Raji (cell line): Measurements from ENCODE around the gene IQSEC1.

Experiments used
- POLR2A ChIP-seq: IDR thresholded peaks from 2 replicates; pipeline ENCODE4 v1.6.1; 2011; ENCODE audit warnings: low read depth, low read length, control low read depth; ENCODE audit not compliant: insufficient read depth

Gene IQSEC1

DNA sequence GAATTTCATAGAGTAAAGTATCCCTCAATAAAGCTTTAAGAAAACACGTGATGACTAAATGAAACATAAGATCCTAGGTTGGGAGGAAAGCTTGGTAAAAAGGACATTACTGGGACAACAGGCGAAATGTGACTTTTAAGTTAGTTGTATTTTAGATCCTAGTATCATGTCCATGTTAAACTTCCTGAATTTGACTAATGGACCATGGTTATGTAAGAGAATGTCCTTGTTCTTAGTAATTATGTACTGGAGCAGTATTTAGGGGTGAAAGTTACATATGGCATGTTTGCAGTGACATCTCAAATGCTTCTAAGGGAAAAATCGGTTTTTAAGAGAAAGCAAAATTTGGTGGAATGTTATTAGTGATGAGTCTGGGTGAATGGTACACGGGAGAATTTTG lies 69.6 kb downstream of the IQSEC1 start:
- no peak for TF ChIP-seq POLR2A

DNA sequence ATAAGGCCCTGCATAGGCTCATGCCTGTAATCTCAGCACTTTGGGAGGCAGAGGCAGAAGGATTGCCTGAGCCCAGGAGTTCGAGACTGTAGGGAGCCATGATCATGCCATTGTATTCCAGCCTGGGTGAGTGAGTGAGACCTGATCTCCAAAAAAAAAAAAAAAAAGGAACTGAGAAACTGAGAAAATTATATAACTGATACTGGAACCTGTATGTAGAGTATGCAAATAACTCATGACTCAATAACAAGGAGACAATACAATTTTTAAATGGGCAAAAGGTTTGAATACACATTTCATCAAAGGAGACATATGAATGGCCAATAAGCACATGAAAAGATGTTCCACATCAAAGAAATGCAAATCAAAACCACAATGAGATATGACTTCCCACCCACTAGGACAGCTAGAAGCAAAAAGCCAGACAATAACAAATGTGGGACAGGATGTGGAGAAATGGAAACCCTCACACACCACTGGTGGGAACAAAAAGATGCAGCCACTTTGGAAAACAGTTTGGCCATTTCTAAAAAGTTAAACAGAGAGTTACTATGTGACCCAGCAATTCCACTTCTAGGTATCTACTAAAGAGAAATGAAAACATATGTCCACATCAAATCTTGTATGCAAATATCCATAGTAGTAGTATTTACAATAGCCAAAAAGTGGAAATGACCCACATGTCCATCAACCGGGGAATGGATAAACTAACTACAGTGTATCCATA lies 70.7 kb downstream of the IQSEC1 start:
- TF ChIP-seq POLR2A = peak; percentile 24; the same call in 1 of the 2 replicates

DNA sequence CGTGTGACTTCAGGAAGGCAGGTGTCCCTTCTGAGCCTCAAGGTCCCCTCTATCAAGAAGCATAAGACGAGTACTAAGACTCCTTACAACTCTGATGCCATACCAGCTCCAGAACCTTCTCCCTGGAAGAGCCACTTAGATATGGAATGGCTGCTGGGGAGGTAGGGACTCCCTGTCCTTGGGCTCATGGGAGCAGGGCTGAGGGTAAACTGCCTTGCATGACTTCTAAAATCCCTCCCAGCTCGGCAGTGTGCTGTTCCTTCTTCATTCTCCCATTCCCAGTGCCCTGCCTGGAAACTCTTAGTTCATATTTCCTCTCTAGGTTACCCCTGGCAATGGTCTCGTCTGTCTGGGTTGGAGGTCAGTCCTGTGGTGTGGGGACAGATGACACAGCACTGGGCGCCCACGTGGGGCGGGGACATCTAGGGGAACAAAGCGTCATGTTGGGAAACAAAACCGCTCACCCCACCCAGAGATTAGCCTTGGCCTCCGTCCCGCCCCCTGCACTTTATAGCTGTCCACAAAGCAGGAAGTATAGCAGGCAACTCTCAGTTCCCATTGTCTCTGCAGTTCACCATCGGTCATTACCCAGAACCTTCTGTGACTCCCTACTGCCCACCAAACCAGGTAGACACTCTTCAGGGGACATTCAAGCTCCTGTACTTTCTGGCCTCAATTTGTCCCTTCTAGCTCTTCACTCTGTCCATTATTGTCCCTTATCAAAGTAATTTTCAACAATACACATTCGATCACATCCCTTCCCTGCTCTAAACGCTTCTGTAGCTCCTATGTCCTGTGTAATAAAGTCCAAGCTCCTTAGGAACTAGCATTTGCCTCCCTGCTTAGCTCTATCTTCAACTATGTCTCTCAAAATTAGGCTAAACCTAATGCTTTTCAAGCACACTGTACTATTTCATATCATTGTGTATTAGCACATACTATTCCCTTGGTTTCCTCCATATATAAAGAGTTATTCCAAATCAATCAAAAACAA lies 73.8 kb downstream of the IQSEC1 start:
- TF ChIP-seq POLR2A = no peak

DNA sequence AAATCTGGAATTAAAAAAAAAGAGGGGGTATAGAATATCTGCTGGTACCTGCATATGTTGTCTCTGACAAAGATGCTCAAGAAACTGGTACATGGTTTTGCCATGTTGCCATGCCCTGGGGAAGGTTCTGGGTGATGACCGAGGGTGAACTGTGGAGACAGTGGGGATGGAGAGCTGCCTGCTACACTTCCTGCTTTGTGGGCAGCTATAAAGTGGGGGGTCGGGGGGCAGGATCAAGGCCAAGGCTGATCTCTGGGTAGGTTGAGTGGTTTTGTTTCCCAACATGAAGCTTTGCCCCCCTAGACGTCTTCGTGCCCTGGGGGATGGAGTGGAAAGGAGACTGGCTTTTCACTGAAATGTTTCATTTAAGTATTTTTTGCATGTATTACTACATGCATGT lies 74.6 kb downstream of the IQSEC1 start:
- TF ChIP-seq POLR2A = no peak

DNA sequence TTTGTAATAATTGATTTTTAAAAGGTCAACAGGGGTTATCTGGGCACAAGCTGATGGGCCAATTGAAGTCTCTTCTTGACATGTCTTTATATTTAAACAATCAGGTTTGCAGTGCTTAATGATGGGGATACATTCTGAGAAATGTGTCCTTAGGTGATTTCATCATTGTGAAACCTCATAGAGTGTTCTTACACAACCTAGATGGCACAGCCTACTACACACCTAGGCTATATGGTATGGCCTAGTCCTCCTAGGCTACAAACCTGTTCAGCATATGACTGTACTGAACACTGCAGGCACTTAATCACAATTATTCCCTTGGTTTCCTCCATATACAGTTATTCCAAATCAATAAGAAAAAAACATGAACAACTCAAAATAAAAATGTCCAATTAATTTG lies 75.8 kb downstream of the IQSEC1 start:
- TF ChIP-seq POLR2A = no peak

DNA sequence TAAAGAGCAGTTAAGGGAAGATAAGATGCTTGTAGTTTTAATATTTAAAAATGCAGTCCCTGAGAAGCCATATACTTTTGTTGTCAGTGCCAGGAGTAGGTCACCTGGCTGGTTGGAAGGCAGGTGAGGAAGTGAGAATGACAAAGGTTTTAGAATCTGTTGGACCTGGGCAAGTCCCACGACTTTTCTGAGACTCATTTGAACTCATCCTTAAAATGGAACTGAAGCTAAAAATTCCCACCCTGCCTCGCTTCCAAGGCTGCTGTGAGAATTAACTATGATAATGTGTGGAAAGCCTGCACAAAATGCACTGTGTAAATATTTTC lies 77.1 kb downstream of the IQSEC1 start:
- TF ChIP-seq POLR2A = no peak

DNA sequence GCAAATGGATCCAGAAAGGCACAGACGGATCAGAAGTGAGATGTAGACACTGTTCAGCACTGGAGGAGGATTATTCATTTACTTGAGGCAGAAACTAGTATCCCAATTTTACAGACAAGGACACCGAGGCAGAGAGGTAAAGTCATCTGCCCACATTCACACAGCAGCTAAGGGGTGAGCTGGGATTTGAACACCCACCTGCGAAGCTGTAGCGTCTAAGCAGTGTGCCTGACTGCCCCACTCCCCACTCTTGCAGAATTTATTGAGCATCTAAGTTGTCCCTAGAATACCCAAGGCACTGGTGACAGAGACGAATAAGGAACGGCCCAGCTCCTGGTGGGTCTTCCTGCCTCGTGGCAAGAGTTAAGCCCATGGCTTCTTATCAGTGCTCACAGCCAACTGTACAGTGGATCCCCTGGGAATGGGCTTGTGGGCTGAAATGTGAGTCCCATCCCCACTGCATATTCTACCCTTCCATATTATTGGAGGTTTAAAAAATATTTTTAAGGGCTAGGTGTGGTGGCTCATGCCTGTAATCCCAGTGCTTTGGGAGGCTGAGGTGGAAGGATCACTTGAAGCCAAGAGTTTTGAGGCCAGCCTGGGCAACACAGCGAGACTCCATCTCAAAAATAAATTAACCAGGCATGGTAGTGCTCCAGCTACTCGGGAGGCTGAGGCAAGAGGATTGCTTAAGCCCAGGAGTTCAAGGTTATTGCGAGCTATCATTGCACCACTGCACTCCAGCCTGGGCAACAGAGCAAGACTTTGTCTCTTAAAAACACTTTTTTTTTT lies 77.6 kb downstream of the IQSEC1 start:
- TF ChIP-seq POLR2A = no peak

DNA sequence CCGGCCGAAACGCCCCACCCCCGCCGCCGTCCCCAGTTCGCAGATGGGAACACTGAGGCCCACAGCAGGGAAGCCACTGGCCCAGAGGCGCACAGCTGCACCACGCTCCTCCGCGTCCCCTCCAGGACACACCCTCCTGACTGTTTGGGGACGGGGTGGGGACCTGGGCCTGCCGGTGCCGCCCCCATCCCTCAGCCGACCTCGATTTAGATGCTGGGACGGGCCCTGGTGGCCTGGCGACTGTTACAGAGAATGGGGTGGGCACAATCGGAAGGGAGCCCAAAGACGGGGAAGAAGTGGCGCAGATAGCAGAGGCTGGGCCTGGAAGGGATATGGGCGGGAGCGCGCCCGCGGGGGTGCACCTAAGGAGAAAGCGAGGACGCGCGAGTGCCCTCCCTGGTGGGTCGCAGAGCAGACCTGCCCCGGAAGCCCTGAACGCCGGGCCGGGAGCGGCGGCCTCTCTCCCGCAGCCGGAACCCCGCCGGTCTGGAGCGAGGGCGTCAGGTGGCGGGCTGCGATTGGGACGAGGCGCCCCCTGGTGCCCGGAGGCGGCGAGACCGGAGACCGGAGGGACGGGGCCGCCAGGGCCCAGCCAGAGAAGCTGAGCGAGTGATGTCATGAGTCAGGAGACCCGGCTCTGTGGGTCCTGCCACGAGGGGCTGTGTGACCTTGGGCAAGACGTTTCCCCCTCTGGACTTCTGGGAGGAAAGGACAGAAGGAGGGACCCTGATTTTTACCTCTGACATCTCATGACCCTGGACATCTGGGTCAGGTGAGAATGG lies 78.4 kb downstream of the IQSEC1 start:
- TF ChIP-seq POLR2A = peak; percentile 50

DNA sequence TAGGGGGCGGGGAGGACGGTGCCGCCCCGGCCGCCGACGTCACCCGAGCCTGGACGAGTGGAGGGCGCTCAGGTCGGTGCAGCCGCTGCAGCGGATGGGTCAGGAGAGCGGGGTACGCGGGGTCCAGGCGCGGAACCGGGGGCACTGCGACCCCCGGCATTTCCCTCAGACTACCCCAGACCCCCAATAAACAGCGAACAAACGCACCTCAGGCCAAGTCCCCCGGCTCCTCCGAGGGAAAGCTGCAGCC lies 78.9 kb downstream of the IQSEC1 start:
- TF ChIP-seq POLR2A = no peak

DNA sequence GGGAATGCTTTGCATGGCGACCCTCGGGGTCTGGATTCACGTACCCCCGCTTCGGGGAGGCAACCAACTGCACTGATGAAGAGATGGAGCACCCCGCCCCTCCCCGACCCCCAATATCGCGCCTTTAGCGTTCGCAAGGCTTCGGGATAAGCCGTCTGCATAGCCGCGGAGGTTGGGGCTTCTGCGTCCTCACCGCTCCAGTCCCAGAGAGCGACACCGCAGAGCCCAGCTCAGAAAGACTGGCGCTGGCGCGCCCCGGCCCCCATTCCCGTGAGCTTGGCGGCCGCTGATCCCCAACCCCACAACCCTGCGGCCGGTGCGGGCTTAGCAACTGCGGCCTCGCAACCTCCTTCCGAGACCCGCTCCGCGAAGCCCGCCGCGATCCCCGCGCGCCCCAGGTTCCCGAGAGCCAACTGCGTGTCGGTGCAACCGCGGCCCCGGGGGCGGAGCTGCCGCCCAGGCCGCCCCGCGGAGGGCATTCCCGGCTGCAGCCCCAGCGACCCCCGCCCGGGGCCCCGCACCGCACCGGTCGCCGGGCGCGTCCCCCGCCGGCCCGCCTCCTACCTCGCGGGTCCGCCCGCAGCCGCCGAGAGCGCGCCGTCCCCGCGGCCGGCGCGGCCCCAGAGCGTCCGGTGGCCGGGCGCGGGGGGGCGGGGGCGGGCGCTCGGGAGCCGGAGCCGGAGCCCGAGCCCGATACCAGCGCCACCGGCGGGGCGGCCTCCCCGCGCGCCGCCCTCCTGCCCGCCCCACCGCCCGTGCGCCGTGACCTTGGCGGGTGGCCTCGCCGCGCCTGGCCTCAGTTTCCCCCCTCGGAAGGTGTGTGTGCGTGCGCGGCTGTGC lies 79.5 kb downstream of the IQSEC1 start:
- TF ChIP-seq POLR2A = no peak

DNA sequence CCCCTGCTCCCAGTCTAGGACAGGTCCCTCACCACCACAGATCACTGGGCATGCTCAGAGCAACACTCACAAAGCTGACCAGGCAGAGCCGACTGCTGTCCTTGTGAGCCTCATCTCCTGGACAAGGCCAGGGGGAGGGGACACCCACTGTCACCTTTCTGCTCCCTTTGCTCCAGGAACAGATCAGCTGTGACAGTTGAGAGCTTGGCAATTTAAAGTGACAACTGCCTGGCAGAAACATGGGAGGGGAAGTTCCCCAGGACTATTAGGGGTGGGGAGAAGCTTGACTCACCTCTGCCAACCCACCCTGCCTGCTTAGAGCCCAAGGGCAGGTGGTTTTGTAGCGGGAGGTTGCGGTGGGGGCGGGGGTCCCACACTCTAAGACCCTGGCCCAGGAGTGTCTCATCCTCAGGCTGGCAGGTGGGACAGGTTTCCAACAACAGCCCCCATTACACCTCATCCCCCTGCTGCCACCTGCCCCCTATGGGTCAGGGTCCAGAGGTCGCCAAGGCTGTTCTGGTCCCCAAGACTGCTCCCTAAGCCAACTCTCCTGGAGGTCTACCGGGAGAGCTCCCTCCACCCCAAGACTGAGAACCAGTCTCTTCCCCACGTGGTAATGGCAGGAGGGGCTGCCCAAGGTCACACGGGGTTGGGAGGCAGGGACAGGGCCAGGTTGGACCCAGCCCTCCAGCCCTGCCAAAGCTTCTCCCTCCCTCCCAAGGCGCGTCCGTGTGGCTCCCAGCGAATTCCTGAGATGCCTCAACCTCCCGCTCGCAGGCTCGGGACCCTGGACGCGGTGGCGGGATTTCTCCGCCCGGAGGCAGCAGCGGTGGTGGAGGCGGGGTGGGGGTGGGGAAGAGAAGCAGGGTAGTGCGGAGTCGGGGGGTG lies 80.4 kb downstream of the IQSEC1 start:
- no peak for TF ChIP-seq POLR2A

DNA sequence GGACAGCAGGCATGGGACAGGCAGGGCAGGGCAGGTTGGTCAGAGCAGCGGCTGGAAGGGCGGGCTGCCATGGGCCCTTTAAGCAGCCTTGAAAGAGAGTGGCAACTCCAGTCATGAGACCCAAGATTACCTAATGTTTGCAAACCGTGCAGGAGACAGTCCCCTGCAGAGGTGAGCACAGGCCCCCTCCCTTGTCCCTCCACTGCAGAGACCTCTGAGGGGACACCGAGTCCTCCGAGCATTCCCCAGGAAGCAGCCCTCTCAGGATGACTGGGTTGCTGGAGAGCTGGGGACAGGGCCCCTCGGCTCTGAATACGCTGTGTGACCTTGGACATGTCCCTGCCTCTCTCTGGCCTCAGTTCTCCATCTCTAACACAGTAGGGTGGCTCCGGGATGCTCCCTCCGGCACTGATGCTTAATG lies 81.4 kb downstream of the IQSEC1 start:
- TF ChIP-seq POLR2A = no peak

DNA sequence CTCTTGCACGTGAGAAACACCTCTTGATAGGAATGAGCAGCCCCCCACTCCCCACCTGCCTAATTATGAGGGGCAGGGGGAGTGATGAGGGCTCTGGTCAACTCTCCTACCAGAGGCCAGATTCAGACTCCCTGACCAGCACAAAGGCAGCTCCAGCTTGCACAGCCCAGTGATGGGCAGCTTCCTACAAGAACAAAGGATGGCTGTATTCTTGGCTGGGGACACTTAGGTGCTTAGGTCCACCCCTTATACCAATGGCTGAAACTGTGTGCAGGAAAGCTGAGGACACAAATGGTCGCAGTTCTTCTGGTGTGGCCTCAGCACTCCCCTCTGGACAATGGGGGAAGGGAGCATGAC lies 81.8 kb downstream of the IQSEC1 start:
- no peak for TF ChIP-seq POLR2A

DNA sequence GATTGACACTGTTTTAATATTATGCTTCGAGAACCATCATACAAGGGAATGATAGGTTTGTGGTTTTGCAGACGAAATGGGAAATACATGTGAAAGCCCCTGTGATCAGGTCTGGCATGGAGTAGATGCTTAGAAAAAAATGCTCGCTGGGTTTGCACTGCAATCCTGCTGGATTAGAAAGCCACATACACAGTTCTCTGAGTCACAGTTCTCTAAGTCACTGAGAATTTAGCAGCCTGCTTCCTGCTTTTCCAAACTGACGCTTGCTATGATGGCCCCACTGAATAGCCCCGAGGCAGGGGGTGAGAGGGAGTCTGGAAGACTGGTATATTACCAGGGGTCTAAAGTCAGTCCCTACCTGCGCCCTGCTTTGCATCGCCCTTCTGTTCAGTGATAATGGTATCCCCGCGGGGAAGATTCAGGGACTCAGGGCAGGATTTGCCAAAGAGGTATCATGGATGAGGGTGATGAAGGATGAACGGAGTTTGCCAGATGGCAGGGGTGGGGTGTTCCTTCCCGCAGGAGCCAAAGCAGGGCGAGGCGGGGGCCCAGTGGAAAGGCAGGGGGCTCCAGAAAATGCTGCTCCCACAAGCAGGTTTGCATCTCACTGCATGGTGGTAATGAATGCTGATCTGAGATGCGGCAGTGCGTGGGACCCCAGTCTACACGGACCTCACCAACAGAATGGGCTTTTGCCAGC lies 82.3 kb downstream of the IQSEC1 start:
- no peak for TF ChIP-seq POLR2A
